ENCODE measurements around the gene RAB3GAP1.
A peak's percentile ranks its signal among the peaks of the same experiment; 100 is the strongest.

RAB3GAP1 gene

GRCh38 chr2:135164431-135164830, 112.3 kb downstream of the RAB3GAP1 start:
- ATAC-seq, result peak; percentile 85
- TF ChIP-seq ZFP30 (CRISPR knock-in tag; IDR thresholded peaks at IDR 0.05) (no peak), GLIS3 (CRISPR knock-in tag; IDR thresholded peaks at IDR 0.05) (no peak), ZC3H10 (CRISPR knock-in tag; IDR thresholded peaks at IDR 0.05) (no peak), PPARA (CRISPR knock-in tag; IDR thresholded peaks at IDR 0.05; ENCODE audit: borderline replicate concordance) (no peak), ZNF565 (CRISPR knock-in tag; conservative IDR thresholded peaks at IDR 0.05; ENCODE audit: low read depth) (no peak), RARB (CRISPR knock-in tag; IDR thresholded peaks at IDR 0.05) (no peak), ESRRG (CRISPR knock-in tag; IDR thresholded peaks at IDR 0.05) (no peak), ISL1 (CRISPR knock-in tag; IDR thresholded peaks at IDR 0.05) (no peak), TCF4 (CRISPR knock-in tag; IDR thresholded peaks at IDR 0.05; ENCODE audit: borderline replicate concordance) (no peak), OSR1 (CRISPR knock-in tag; IDR thresholded peaks at IDR 0.05) (no peak), PATZ1 (CRISPR knock-in tag; IDR thresholded peaks at IDR 0.05; ENCODE audit: borderline replicate concordance) (no peak), SNAI2 (CRISPR knock-in tag; IDR thresholded peaks at IDR 0.05) (no peak), TOX (CRISPR knock-in tag; IDR thresholded peaks at IDR 0.05; ENCODE audit: borderline replicate concordance) (no peak), ZFP3 (CRISPR knock-in tag; IDR thresholded peaks at IDR 0.05) (no peak)
- TF ChIP-seq, protein P1, sequence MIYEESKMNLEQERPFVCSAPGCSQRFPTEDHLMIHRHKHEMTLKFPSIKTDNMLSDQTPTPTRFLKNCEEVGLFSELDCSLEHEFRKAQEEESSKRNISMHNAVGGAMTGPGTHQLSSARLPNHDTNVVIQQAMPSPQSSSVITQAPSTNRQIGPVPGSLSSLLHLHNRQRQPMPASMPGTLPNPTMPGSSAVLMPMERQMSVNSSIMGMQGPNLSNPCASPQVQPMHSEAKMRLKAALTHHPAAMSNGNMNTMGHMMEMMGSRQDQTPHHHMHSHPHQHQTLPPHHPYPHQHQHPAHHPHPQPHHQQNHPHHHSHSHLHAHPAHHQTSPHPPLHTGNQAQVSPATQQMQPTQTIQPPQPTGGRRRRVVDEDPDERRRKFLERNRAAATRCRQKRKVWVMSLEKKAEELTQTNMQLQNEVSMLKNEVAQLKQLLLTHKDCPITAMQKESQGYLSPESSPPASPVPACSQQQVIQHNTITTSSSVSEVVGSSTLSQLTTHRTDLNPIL (CRISPR knock-in tag; IDR thresholded peaks at IDR 0.05; ENCODE audit: low read depth), result no peak
- TF ChIP-seq, protein P2, sequence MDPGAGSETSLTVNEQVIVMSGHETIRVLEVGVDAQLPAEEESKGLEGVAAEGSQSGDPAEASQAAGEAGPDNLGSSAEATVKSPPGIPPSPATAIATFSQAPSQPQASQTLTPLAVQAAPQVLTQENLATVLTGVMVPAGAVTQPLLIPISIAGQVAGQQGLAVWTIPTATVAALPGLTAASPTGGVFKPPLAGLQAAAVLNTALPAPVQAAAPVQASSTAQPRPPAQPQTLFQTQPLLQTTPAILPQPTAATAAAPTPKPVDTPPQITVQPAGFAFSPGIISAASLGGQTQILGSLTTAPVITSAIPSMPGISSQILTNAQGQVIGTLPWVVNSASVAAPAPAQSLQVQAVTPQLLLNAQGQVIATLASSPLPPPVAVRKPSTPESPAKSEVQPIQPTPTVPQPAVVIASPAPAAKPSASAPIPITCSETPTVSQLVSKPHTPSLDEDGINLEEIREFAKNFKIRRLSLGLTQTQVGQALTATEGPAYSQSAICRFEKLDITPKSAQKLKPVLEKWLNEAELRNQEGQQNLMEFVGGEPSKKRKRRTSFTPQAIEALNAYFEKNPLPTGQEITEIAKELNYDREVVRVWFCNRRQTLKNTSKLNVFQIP (CRISPR knock-in tag; IDR thresholded peaks at IDR 0.05; ENCODE audit: borderline replicate concordance, low read depth), result no peak
- TF ChIP-seq, protein P3, sequence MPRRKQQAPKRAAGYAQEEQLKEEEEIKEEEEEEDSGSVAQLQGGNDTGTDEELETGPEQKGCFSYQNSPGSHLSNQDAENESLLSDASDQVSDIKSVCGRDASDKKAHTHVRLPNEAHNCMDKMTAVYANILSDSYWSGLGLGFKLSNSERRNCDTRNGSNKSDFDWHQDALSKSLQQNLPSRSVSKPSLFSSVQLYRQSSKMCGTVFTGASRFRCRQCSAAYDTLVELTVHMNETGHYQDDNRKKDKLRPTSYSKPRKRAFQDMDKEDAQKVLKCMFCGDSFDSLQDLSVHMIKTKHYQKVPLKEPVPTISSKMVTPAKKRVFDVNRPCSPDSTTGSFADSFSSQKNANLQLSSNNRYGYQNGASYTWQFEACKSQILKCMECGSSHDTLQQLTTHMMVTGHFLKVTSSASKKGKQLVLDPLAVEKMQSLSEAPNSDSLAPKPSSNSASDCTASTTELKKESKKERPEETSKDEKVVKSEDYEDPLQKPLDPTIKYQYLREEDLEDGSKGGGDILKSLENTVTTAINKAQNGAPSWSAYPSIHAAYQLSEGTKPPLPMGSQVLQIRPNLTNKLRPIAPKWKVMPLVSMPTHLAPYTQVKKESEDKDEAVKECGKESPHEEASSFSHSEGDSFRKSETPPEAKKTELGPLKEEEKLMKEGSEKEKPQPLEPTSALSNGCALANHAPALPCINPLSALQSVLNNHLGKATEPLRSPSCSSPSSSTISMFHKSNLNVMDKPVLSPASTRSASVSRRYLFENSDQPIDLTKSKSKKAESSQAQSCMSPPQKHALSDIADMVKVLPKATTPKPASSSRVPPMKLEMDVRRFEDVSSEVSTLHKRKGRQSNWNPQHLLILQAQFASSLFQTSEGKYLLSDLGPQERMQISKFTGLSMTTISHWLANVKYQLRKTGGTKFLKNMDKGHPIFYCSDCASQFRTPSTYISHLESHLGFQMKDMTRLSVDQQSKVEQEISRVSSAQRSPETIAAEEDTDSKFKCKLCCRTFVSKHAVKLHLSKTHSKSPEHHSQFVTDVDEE (CRISPR knock-in tag; IDR thresholded peaks at IDR 0.05), result no peak

- ATAC-seq, result no peak
- TF ChIP-seq TOX (CRISPR knock-in tag; IDR thresholded peaks at IDR 0.05; ENCODE audit: borderline replicate concordance) (no peak), OSR1 (CRISPR knock-in tag; IDR thresholded peaks at IDR 0.05) (no peak), ZNF70 (CRISPR knock-in tag; IDR thresholded peaks at IDR 0.05) (no peak), ISL1 (CRISPR knock-in tag; IDR thresholded peaks at IDR 0.05) (no peak), GLIS3 (CRISPR knock-in tag; IDR thresholded peaks at IDR 0.05) (no peak), CSDC2 (CRISPR knock-in tag; IDR thresholded peaks at IDR 0.05) (no peak), RARB (CRISPR knock-in tag; IDR thresholded peaks at IDR 0.05) (no peak), PPARA (CRISPR knock-in tag; IDR thresholded peaks at IDR 0.05; ENCODE audit: borderline replicate concordance) (no peak), ZC3H10 (CRISPR knock-in tag; IDR thresholded peaks at IDR 0.05) (no peak), PATZ1 (CRISPR knock-in tag; IDR thresholded peaks at IDR 0.05; ENCODE audit: borderline replicate concordance) (no peak), ZFP3 (CRISPR knock-in tag; IDR thresholded peaks at IDR 0.05) (no peak), ZNF8 (CRISPR knock-in tag; IDR thresholded peaks at IDR 0.05) (no peak), ZNF565 (CRISPR knock-in tag; conservative IDR thresholded peaks at IDR 0.05; ENCODE audit: low read depth) (no peak), BACH2 (CRISPR knock-in tag; IDR thresholded peaks at IDR 0.05; ENCODE audit: borderline replicate concordance) (no peak), TCF4 (CRISPR knock-in tag; IDR thresholded peaks at IDR 0.05; ENCODE audit: borderline replicate concordance) (no peak), ESRRG (CRISPR knock-in tag; IDR thresholded peaks at IDR 0.05) (no peak), ZFP30 (CRISPR knock-in tag; IDR thresholded peaks at IDR 0.05) (no peak)
- TF ChIP-seq, protein P1 (CRISPR knock-in tag; IDR thresholded peaks at IDR 0.05; ENCODE audit: low read depth), result no peak
- TF ChIP-seq, protein P4, sequence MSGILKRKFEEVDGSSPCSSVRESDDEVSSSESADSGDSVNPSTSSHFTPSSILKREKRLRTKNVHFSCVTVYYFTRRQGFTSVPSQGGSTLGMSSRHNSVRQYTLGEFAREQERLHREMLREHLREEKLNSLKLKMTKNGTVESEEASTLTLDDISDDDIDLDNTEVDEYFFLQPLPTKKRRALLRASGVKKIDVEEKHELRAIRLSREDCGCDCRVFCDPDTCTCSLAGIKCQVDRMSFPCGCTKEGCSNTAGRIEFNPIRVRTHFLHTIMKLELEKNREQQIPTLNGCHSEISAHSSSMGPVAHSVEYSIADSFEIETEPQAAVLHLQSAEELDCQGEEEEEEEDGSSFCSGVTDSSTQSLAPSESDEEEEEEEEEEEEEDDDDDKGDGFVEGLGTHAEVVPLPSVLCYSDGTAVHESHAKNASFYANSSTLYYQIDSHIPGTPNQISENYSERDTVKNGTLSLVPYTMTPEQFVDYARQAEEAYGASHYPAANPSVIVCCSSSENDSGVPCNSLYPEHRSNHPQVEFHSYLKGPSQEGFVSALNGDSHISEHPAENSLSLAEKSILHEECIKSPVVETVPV (CRISPR knock-in tag; IDR thresholded peaks at IDR 0.05), result no peak
Measured at GRCh38 chr2:135167273-135167672, 115.2 kb downstream of the RAB3GAP1 start.
